Measurements from ENCODE around the gene MDN1. TPM values are rescaled to one million over a fixed set of nuclear protein-coding genes. Genes with fewer than 3 reads are reported as not detected.

MDN1 gene
- total RNA-seq, 1 experiment from 2014 or later: 50.0 TPM

GRCh38 chr6:89805814-89806371 is 13.7 kb downstream of the MDN1 start:
- Mint-ChIP-seq H3K36me3 (ENCODE audit: insufficient read depth, unreplicated experiment) (peaks cover 9% of the 10 kb centered on the region), H3K9me3 (ENCODE audit: low read depth, unreplicated experiment) (no peaks in the 10 kb centered on the region), H3K27me3 (ENCODE audit: unreplicated experiment) (no peaks in the 10 kb centered on the region), H3K4me3 (ENCODE audit: low read depth, unreplicated experiment) (no peak overlapping the region), H3K4me1 (ENCODE audit: low read depth, unreplicated experiment) (no peaks in the 10 kb centered on the region), H3K27ac (ENCODE audit: unreplicated experiment) (no peak overlapping the region)
- CTCF ChIA-PET: no interaction called here
- no peak for DNase-seq
- intact Hi-C loops (cut with micrococcal nuclease; ENCODE audit: unreplicated experiment): no loop called here
- TF ChIP-seq CTCF (IDR thresholded peaks at IDR 0.05; ENCODE audit: unreplicated experiment): no peak
- no TSS peak for BruUV-seq (replicated peaks)

GRCh38 chr6:89803271-89803670 is 16.3 kb downstream of the MDN1 start:
- no peak for TF ChIP-seq CTCF (IDR thresholded peaks at IDR 0.05; ENCODE audit: unreplicated experiment)
- CTCF ChIA-PET: interaction anchor here (0.7 kb wide), 1 partner anchor 276 kb away, joined by 5 read pairs; no protein-coding TSS in a partner anchor

GRCh38 chr6:89799756-89800155 is 19.8 kb downstream of the MDN1 start:
- CTCF ChIA-PET: interaction anchor here (0.7 kb wide), 1 partner anchor 13 kb away, joined by 3 read pairs; no protein-coding TSS in a partner anchor
- Mint-ChIP-seq H3K4me3 (ENCODE audit: low read depth, unreplicated experiment) (no peak overlapping the region), H3K27ac (ENCODE audit: unreplicated experiment) (no peak overlapping the region)

More at GRCh38 chr6:89803271-89803670, 16.3 kb downstream of the MDN1 start:
- H3K27ac Mint-ChIP-seq (ENCODE audit: unreplicated experiment): no peak overlapping the region
- H3K4me3 Mint-ChIP-seq (ENCODE audit: low read depth, unreplicated experiment): no peak overlapping the region
- no peaks in the 10 kb centered on the region for H3K4me1 Mint-ChIP-seq (ENCODE audit: low read depth, unreplicated experiment)
- no peak for DNase-seq
- H3K36me3 Mint-ChIP-seq (ENCODE audit: insufficient read depth, unreplicated experiment): peaks cover 10% of the 10 kb centered on the region
- no TSS peak for BruUV-seq (replicated peaks)
- H3K27me3 Mint-ChIP-seq (ENCODE audit: unreplicated experiment): no peaks in the 10 kb centered on the region
- no peaks in the 10 kb centered on the region for H3K9me3 Mint-ChIP-seq (ENCODE audit: low read depth, unreplicated experiment)
- intact Hi-C loops (cut with micrococcal nuclease; ENCODE audit: unreplicated experiment): no loop called here

GRCh38 chr6:89799096-89799495 is 20.5 kb downstream of the MDN1 start:
- no peak for DNase-seq
- H3K9me3 Mint-ChIP-seq (ENCODE audit: low read depth, unreplicated experiment): no peaks in the 10 kb centered on the region
- H3K4me3 Mint-ChIP-seq (ENCODE audit: low read depth, unreplicated experiment): no peak overlapping the region
- peaks cover 15% of the 10 kb centered on the region for H3K36me3 Mint-ChIP-seq (ENCODE audit: insufficient read depth, unreplicated experiment)
- H3K27me3 Mint-ChIP-seq (ENCODE audit: unreplicated experiment): no peaks in the 10 kb centered on the region
- H3K4me1 Mint-ChIP-seq (ENCODE audit: low read depth, unreplicated experiment): no peaks in the 10 kb centered on the region
- no TSS peak for BruUV-seq (replicated peaks)
- TF ChIP-seq CTCF (IDR thresholded peaks at IDR 0.05; ENCODE audit: unreplicated experiment): no peak
- intact Hi-C loops (cut with micrococcal nuclease; ENCODE audit: unreplicated experiment): no loop called here
- CTCF ChIA-PET: interaction anchor here (0.7 kb wide), 1 partner anchor 14 kb away, joined by 3 read pairs; no protein-coding TSS in a partner anchor
- no peak overlapping the region for H3K27ac Mint-ChIP-seq (ENCODE audit: unreplicated experiment)

More at GRCh38 chr6:89799756-89800155, 19.8 kb downstream of the MDN1 start:
- DNase-seq: no peak
- no TSS peak for BruUV-seq (replicated peaks)
- Mint-ChIP-seq H3K4me1 (ENCODE audit: low read depth, unreplicated experiment) (no peaks in the 10 kb centered on the region), H3K27me3 (ENCODE audit: unreplicated experiment) (no peaks in the 10 kb centered on the region), H3K9me3 (ENCODE audit: low read depth, unreplicated experiment) (no peaks in the 10 kb centered on the region), H3K36me3 (ENCODE audit: insufficient read depth, unreplicated experiment) (peaks cover 15% of the 10 kb centered on the region)
- TF ChIP-seq CTCF (IDR thresholded peaks at IDR 0.05; ENCODE audit: unreplicated experiment): no peak
- intact Hi-C loops (cut with micrococcal nuclease; ENCODE audit: unreplicated experiment): no loop called here

Measured in Calu3 (cell line).